Neural cell (in vitro differentiated cells): ENCODE data around the gene MMAB. TPM values are rescaled to one million over a fixed set of nuclear protein-coding genes. Genes with fewer than 3 reads are reported as not detected.

ENCODE experiments used
- H2AFZ ChIP-seq: fragments of 200-600, 300-800 bp; sonication (generic), shearing (Covaris generic); 2 replicates; pipeline ENCODE4 v1.6.0; 2014; ENCODE audit warnings: low read depth, mild to moderate bottlenecking, antibody characterized with exemption, low read length, moderate library complexity
- H3F3A ChIP-seq: fragments of 200-600 bp; shearing (Covaris generic); 2 replicates; pipeline ENCODE4 v1.6.1; 2016; ENCODE audit warnings: mild to moderate bottlenecking, moderate library complexity, mixed read lengths, antibody characterized with exemption, low read length; ENCODE audit not compliant: insufficient read depth, poor library complexity, severe bottlenecking
- H3K27ac ChIP-seq: fragments of 200-600, 300-800 bp; sonication (generic), shearing (Covaris generic); 2 replicates; pipeline ENCODE4 v1.5.1; 2014; ENCODE audit warnings: mild to moderate bottlenecking, low read length, moderate library complexity
- H3K27me3 ChIP-seq: fragments of 300-800, 200-600 bp; sonication (generic), shearing (Covaris generic); 2 replicates; pipeline ENCODE4 v1.6.0; 2014; ENCODE audit warnings: mild to moderate bottlenecking, low read depth, low read length, moderate library complexity; ENCODE audit not compliant: insufficient read depth
- H3K36me3 ChIP-seq: fragments of 300-800, 200-600 bp; sonication (generic), shearing (Covaris generic); 2 replicates; pipeline ENCODE4 v1.5.1; 2014; ENCODE audit warnings: mild to moderate bottlenecking, antibody characterized with exemption, low read length, moderate library complexity; ENCODE audit not compliant: insufficient read depth
- H3K4me2 ChIP-seq: fragments of 300-800, 200-600 bp; sonication (generic), shearing (Covaris generic); 2 replicates; pipeline ENCODE4 v1.6.0; 2014; ENCODE audit warnings: mild to moderate bottlenecking, low read length
- H3K4me3 ChIP-seq: fragments of 300-800, 200-600 bp; sonication (generic), shearing (Covaris generic); 2 replicates; pipeline ENCODE4 v1.5.1; 2014; ENCODE audit warnings: mild to moderate bottlenecking, low read length, moderate library complexity
- H3K79me2 ChIP-seq: fragments of 200-600 bp; shearing (Covaris generic); replicated peaks from 2 replicates; pipeline ENCODE4 v1.6.0; 2014; ENCODE audit warnings: mild to moderate bottlenecking, low read length, moderate library complexity; ENCODE audit not compliant: insufficient read depth
- H3K9ac ChIP-seq: fragments of 300-800, 200-600 bp; sonication (generic), shearing (Covaris generic); 2 replicates; pipeline ENCODE4 v1.6.1; 2016; ENCODE audit warnings: mild to moderate bottlenecking, low read length, mixed read lengths
- H3K9me2 ChIP-seq: fragments of 200-600 bp; shearing (Covaris generic); 2 replicates; pipeline ENCODE4 v1.6.1; 2016; ENCODE audit warnings: mild to moderate bottlenecking, low read length, mixed read lengths; ENCODE audit not compliant: insufficient read depth
- H3K9me3 ChIP-seq: fragments of 200-600, 300-800 bp; sonication (generic), shearing (Covaris generic); 2 replicates; pipeline ENCODE4 v1.6.1; 2016; ENCODE audit warnings: mild to moderate bottlenecking, mixed run types, low read length, moderate library complexity, mixed read lengths
- H4K20me1 ChIP-seq: fragments of 200-600 bp; shearing (Covaris generic); 2 replicates; pipeline ENCODE4 v1.6.1; 2016; ENCODE audit warnings: mild to moderate bottlenecking, mixed run types; ENCODE audit not compliant: insufficient read depth
- CTCF ChIP-seq: fragments of 450-650 bp; IDR thresholded peaks from 2 replicates; pipeline ENCODE4 v1.5.1; 2014; ENCODE audit warnings: antibody characterized with exemption, mild to moderate bottlenecking, moderate library complexity; ENCODE audit not compliant: poor library complexity, severe bottlenecking
- EP300 ChIP-seq: fragments of 450-650 bp; conservative IDR thresholded peaks from 2 replicates; pipeline ENCODE4 v1.6.1; 2014; ENCODE audit warnings: antibody characterized with exemption, mild to moderate bottlenecking, moderate library complexity; ENCODE audit not compliant: poor library complexity, severe bottlenecking
- EZH2 ChIP-seq: fragments of 200-600, 300-800 bp; shearing (Covaris generic), sonication (generic); IDR thresholded peaks from 2 replicates; pipeline ENCODE4 v1.6.1; 2014; ENCODE audit warnings: antibody characterized with exemption, low read length, borderline replicate concordance, mild to moderate bottlenecking; ENCODE audit not compliant: insufficient read depth, poor library complexity, severe bottlenecking
- MXI1 ChIP-seq: fragments of 450-650 bp; conservative IDR thresholded peaks from 2 replicates; pipeline ENCODE4 v1.6.1; 2014; ENCODE audit warnings: antibody characterized with exemption, mild to moderate bottlenecking; ENCODE audit not compliant: poor library complexity, severe bottlenecking
- POLR2AphosphoS5 ChIP-seq: IDR thresholded peaks from 2 replicates; pipeline ENCODE4 v1.6.1; 2012
- RAD21 ChIP-seq: fragments of 450-650 bp; conservative IDR thresholded peaks from 2 replicates; pipeline ENCODE4 v1.6.1; 2014; ENCODE audit warnings: antibody characterized with exemption, mild to moderate bottlenecking, moderate library complexity
- REST ChIP-seq: IDR thresholded peaks from 2 replicates; pipeline ENCODE4 v1.6.1; 2012; ENCODE audit warnings: borderline replicate concordance
- SMC3 ChIP-seq: fragments of 450-650 bp; conservative IDR thresholded peaks from 2 replicates; pipeline ENCODE4 v1.6.1; 2014; ENCODE audit warnings: antibody characterized with exemption, mild to moderate bottlenecking, moderate library complexity; ENCODE audit not compliant: poor library complexity
- TAF1 ChIP-seq: IDR thresholded peaks from 2 replicates; pipeline ENCODE4 v1.6.1; 2012; ENCODE audit warnings: low read depth
- polyA plus RNA-seq: library from polyadenylated mRNA; depleted of rRNA; stranded (reverse); fragments of >200 nt; gene quantifications from 2 replicates; pipeline ENCODE4 v1.2.3, GENCODE V29; 2014

Gene MMAB
- polyA plus RNA-seq, 1 donor from 2014 or later = 52.6 TPM

GRCh38 chr12:109561711-109562030, 11.6 kb downstream of the MMAB start:
- Histone ChIP-seq H4K20me1 (no peaks in the 10 kb centered on the region), H3K27me3 (no peaks in the 10 kb centered on the region), H3K4me3 (no peak overlapping the region), H3K27ac (no peak overlapping the region), H3K79me2 (no peaks in the 10 kb centered on the region), H2AFZ (no peak overlapping the region), H3K9me2 (no peaks in the 10 kb centered on the region), H3K4me2 (no peak overlapping the region), H3K9ac (no peak overlapping the region), H3K36me3 (no peaks in the 10 kb centered on the region), H3F3A (no peaks in the 10 kb centered on the region), H3K9me3 (no peaks in the 10 kb centered on the region)
- no peak for TF ChIP-seq REST
- TF ChIP-seq SMC3 = no peak
- no peak for TF ChIP-seq TAF1
- no peak for TF ChIP-seq EP300
- TF ChIP-seq POLR2AphosphoS5 = no peak
- no peak for TF ChIP-seq EZH2
- TF ChIP-seq CTCF = no peak
- TF ChIP-seq RAD21 = no peak
- TF ChIP-seq MXI1 = no peak

- no peaks in the 10 kb centered on the region for H3K27me3 ChIP-seq
- no peaks in the 10 kb centered on the region for H3K79me2 ChIP-seq
- no peak overlapping the region for H3K4me2 ChIP-seq
- H2AFZ ChIP-seq = no peak overlapping the region
- no peaks in the 10 kb centered on the region for H3F3A ChIP-seq
- H4K20me1 ChIP-seq = no peaks in the 10 kb centered on the region
- no peak overlapping the region for H3K27ac ChIP-seq
- TF ChIP-seq TAF1 = no peak
- TF ChIP-seq POLR2AphosphoS5 = no peak
- TF ChIP-seq CTCF = no peak
- no peak for TF ChIP-seq MXI1
- TF ChIP-seq EZH2 = no peak
- no peak for TF ChIP-seq EP300
- TF ChIP-seq SMC3 = no peak
- TF ChIP-seq REST = no peak
- no peak for TF ChIP-seq RAD21
- no peaks in the 10 kb centered on the region for H3K9me2 ChIP-seq
- no peaks in the 10 kb centered on the region for H3K36me3 ChIP-seq
- H3K4me3 ChIP-seq = no peak overlapping the region
- no peak overlapping the region for H3K9ac ChIP-seq
- no peaks in the 10 kb centered on the region for H3K9me3 ChIP-seq
These were observed 12.2 kb downstream of the MMAB start for GRCh38 chr12:109560867-109561710.
